GM18519 (cell line): ENCODE data around the gene SUPT16H.
"Not testable (repeated sequence)": the region's sequence is repeated elsewhere in the genome, so short reads cannot be mapped to it uniquely, and the experiment has no call there.

Source experiments
- ATAC-seq: cut with Tn5 transposase; IDR thresholded peaks from one replicate; pipeline ENCODE4 v1.9.1; 2021; ENCODE audit warnings: mild to moderate bottlenecking, moderate library complexity; ENCODE audit not compliant: unreplicated experiment, low FRiP score

The SUPT16H gene

GRCh38 chr14:21307637-21308036 lies 76.2 kb downstream of the SUPT16H start:
- no peak for ATAC-seq

DNA sequence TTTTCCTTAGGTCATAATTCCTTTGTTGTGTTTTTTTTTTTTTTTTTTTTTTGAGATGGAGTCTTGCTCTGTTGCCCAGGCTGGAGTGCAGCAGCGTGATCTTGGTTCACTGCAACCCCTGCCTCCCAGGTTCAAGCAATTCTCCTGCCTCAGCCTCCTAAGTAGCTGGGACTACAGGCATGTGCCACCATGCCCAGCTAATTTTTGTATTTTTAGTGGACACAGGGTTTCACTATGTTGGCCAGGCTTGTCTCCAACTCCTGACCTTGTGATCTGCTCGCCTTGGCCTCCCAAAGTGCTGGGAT lies 81.0 kb downstream of the SUPT16H start:
- ATAC-seq, result not testable (repeated sequence)

DNA sequence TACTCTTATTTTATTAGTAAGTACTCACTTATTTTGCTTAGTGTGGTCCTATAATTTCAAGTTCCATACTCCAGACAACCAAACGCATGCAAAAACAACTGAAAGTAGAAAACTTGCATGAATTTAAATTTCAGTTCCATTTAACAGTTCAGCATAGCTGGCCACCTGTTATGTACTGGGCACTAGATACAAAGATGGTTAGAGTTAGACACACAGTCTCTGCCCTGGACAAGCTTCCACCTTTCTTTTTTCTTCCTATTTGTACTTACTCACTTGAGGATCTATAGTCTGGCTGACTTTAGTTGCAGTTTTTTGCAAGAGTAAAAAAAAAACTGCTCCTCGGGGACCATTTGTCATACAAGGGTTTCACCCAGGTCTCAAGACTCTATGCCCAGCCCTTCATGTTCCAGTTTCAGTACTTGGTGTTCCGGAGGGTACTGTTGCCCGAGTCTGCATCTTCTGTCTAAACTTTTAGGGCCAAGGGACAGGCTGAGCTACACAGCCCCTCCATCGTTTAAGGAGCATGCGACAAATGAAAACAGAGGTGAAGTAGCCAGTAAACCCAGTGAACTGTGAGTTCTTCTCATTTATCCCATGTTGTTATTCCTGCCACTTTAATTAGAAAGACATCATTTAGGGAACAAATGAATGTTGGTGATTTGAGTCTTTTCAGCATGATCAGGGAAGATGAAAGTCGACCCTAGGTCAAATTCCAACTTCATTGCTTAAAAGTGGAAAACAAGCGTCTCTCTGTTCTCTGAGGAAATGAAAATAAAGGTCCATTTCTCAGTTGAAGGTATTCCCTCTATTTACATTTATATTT lies 81.6 kb downstream of the SUPT16H start:
- ATAC-seq, result no peak
